IPS-NIHi11 (cell line): ENCODE results near the gene SERTM1.

Source experiments
- DNase-seq: peaks from one replicate; pipeline ENCODE4 v3.0.0; 2012; ENCODE audit warnings: mixed read lengths, low spot score

SERTM1 gene

DNA sequence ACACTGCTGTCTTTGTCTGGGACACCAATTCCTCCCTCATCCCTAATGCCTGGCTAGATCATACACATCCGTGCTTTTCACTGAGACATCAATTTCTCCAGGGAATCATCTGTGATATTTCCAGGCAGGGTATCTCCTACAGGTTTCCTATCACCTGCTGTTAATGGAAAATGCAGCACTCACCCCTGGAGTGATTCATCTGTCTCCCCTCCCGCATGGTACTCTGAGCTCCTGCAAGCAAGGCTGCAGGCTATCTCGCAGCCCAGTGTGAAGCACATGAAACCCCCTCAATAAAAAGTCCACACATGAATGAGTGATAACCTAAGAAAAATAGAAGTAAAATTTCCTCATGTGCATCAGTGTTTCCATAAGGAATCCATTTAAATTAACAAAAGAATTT, 38.5 kb downstream of the SERTM1 start:
- no peak for DNase-seq

DNA sequence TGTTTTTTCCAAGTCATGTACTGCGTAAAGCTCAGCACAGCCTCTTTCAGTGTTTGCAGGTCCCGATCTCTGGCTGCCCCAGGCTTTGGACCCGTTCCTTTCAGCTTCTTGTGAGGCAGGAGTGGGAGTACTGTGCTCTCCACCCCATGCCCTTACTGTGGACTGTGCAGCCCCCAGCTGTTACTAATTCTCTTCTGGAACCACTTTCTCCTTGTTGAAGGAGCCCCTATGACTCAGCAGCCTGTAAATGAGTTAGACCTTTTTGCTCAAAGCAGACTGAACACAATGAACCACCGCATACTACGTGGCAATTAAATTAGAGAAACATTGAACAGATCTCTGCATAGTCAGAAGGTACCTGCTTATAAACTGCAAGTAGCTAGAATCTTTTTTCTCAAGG, 39.0 kb downstream of the SERTM1 start:
- no peak for DNase-seq

DNA sequence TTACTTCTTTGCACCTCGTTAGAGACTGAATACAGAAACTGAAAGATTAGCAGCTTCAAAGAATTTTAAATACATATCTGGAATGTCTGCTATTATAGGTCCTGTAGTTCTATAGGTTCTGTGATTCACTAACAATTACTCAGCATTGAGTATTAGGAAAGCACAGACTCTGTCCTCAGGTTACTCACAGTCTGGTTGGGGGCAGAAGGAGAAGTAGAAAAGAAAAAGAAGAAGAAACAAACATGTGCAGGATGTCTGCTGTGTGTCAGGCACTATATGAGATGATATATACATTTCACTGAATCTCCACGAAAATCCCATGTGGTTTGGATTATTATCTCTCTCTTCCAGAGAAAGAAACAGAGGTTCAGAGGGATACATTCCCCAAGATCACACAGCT, 40.1 kb downstream of the SERTM1 start:
- DNase-seq: no peak

DNA sequence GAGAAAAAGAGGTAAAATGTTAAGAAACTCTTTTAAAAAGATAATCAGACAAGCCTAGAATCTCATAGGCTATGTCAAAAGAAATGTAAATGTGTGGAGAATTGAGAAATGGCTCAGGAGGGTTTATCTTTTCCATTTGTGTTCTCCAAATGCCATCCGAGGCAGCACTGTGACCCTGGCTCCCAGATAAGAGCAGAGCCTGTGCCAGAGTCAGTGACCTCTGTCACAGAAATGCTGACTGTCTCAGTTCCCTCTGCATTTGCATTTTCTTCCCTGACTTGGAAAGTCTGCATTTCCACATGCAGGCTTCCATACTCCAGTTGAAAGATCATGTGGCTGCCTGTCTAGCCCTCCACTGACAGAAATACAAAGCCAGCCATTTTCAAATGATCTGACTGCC, 42.0 kb downstream of the SERTM1 start:
- no peak for DNase-seq

DNA sequence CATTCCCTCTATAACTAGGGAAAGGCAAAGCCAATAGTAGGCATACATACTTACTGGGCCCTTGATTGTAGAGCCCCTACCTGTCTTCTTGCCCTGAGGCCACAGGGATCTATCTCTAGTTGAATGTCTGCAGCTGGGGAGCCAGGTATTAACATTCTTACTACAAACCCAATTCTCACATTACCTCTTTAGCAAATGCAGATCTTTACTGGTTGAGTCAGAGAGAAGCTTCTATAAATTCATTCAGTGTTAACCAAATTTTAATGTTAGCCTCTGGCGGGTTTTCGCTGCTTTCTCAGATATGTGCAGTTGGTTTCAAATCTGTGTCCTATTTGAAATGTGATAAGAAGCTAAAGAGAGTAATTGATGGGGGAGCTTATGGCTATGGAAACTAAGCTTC, 43.2 kb downstream of the SERTM1 start:
- DNase-seq: no peak

DNA sequence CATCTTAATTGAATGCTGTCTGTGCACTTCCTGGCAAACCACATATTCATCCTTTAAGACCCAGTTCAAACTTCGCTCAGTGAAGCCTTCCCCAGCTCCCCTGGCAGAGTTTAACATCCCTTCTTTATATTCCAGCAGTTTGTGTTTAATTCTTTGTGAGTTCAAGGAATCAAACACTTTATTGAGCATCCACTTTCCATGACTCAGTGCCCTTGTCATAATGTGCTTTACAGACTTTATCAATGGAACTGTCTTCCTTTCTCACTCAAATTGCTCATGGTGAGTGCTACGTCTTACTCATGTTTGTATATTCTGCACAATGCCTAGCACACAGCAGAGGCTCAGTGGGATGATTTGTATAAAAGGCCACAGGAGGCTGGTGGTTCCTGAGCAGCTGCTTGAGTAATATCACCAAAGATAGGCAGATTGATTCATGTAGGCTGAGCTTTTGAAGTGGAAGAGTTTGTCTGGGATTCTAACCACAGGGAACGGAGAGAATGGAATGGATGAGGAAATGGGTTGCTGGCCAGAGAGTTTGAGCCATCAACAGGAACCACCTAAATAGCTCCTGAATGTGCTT, 44.2 kb downstream of the SERTM1 start:
- DNase-seq: no peak

DNA sequence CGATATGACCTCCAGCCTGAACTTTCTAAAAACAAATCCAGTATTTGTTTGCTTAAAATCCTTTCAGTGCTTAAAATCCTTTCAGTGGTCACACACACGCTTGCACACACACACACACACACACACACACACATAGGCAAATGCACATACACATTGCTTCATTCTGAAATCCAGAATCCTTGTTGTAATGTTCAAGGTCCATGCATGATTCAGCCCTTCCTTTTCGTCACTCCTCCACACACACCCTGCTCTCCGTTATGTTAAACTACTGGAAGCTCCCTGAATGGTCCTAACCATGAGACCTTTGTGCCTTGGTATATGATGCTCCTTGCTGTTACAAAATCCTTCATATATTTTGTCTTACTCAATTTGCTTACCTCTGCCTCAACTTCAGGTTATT, 44.9 kb downstream of the SERTM1 start:
- no peak for DNase-seq

DNA sequence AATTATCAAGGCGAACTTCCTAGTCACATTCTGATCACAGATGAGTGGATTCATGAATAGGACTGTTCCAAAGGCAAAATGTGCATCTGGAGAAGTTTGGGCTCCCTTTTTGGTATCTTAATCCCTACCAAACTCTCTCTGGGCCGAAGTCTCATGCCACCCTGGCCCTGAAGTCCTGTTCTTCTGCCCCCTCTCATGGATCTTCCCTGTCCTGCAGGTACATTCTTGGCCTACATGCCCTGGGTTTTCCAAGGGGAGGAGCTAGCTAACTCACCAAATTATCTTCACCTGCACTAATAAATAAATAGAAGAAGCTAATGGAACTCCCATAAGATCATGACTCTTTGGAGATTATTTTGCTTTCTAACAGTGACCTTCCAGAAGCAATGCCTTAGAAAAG, 50.3 kb downstream of the SERTM1 start:
- no peak for DNase-seq

DNA sequence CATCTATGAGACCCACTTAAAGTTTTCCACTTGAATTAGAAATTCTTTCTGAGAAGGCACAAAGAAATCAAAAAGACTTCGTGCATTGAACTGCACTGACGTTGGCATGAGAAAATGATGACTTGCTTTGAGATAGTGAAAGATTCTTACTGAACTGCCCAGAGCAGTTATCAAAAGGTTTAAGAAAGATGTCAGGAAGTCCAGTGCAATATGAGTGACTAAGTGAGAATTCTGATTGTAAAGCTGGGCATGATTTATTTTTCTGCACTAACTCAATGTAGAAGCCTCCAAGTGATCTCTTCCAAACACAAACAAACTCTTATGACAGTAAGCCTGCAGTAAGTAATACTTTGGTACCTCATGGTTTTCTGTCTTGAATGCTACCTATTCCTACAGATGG, 52.1 kb downstream of the SERTM1 start:
- DNase-seq: no peak

DNA sequence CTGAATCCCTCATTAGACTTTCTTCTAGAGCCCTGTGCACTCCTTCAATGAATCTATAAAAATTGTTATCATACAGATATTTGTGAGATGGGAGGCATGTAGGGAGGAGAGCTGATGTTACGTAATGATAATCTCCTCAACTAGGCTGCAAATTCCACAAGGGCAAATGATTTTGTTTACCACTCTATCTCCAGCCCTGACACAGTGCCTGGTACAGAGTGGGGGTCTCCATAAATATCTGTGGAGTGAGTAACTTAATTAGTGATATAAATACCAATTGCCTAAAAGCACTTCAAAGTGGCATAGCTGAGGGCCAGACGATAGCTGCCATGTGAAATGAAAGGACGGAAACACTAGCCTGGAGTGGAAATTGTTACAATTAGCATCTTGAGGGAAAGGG, 54.2 kb downstream of the SERTM1 start:
- DNase-seq: no peak

DNA sequence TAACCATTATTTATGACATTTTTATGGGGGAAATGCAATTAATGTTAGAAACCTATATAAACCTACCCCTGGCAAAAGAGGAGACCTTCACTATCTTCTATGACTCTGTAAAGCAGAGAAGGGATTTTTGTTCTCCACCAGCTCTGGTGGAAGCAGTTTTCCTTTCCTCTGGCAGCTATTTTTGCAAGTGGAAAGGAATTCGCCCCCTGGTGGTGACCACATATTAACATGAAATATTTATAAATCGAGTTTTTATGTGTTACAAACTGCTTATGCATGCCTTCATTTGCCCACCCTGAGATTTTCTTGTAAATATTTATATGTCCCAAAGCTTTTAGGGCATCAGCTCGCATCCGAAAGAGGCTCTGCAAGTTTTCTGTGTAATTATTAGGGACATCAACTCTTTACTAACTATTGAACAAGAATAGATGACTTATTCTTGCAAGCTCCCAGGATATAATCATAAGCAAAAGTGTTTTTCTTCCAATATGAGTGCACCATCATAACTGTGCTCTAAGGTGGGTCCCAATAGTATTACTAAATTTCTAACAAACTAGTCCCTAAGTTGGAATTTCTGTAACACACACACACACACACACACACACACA, 62.4 kb downstream of the SERTM1 start:
- peak; percentile 62 for DNase-seq

DNA sequence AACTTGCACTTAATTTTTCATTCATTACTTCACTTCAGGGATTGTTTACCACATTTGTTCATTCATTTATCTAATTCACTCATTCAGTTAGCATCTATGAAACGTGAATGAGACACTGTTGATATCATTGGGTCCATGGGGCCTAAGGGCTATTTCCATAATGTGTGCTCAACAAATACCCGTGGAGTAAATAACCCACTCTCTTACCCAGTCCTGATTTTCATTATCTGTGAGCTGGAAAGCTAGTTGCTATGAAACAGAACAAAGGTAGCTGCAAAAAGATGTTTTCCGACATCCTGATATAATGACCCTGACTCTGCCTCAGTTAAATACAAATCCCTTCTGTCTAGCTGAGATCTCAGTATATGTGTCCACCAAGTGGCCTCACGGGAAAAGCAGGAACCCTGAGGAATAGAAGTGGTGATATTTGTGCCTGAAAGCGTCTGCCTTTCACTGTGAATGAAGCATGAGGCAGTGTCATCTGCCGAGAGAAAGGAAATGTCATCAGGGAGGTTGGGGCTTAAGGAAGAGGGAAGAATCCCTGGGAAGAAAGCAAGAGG, 63.8 kb downstream of the SERTM1 start:
- no peak for DNase-seq

DNA sequence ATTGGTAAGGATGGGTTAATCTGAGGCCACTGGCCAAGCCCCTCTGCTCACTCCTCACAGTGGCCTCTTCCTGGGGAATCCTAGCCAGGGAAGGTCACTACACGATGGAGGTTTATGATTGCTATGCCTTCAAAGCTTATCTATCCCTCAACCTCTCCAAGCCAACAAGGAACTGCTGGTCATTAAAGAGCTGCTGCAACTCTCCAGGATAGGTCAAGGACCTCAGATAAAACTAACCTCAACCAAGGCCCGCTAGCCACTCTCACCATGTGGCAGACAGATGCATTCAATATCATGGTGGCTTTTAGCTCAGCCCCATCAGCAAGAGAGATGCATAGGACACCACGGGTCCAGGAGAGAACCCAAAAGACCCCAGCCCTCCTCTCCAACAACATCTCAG, 71.6 kb downstream of the SERTM1 start:
- no peak for DNase-seq

DNA sequence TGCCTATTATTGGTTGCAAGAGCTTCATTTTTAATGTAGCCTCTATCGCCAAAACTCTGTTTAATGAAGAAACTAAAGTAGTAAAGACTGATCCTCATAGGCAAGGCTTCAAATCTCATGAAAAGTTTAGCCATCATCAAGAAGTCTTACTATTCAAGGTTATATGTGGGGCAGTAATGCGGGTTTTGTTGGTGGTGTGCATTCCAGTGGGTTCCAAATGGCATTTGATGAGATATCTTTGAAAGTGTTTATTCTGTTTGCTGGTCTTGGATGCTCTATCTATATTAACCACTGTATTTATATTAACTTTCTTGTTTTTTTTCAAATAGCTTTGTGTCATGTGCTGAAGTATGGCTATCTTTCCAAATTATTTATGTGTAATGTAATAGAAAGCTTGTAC, 72.2 kb downstream of the SERTM1 start:
- DNase-seq: no peak
